Left ventricle myocardium superior (tissue), 1 donor: ENCODE measurements around the gene ZNF121. TPM values are rescaled to one million over a fixed set of nuclear protein-coding genes. Genes with fewer than 3 reads are reported as not detected.
"Not testable (repeated sequence)": the region's sequence is repeated elsewhere in the genome, so short reads cannot be mapped to it uniquely, and the experiment has no call there.

Experiments
- ATAC-seq: fragments of 200-7000 bp; cut with Tn5 transposase; one replicate; pipeline ENCODE4 v1.9.1; 2020; ENCODE audit warnings: mild to moderate bottlenecking, moderate library complexity
- DNase-seq: peaks from one replicate; pipeline ENCODE4 v3.0.0-alpha.2; 2020
- intact Hi-C: fragments of 100-400 bp; cut with micrococcal nuclease; formaldehyde crosslinking; loops from one replicate; pipeline ENCODE4 v1.11.0; 2022
- long read RNA-seq: library from polyadenylated mRNA; unstranded; transcript quantifications from one replicate; pipeline ENCODE4 v2.0.0, GENCODE V29; 2021
- total RNA-seq: library from RNA; stranded (reverse); fragmentation: NEBNext Ultra II Directional; extraction: Animal tissue kit (Norgen Biotek cat#: 25700); gene quantifications from one replicate; pipeline ENCODE4 v1.2.1, GENCODE V29; 2021
- donor health status: DM: no; HTN: yes; CAD: no; lungs with severe emphysema.

ZNF121 gene
- total RNA-seq, result 21.5 TPM
- long read RNA-seq, result 0 reads

GRCh38 chr19:9584073-9584833 lies at the start of gene ZNF121:
Gene ZNF121 (minus strand): TSS chr19:9584504. CDS start chr19:9568097, 16,407 bp downstream.
- intact Hi-C loops, result no loop called here
- ATAC-seq (peak; percentile 97), DNase-seq (peak; percentile 92)

GRCh38 chr19:9627856-9628255 lies 43.6 kb upstream of the ZNF121 start:
- DNase-seq (no peak), ATAC-seq (no peak)
- intact Hi-C loops, result loop anchor here (10.0 kb wide), 2 partner anchors 137 to 167 kb away; partner anchors contain the start of gene ZNF846

- DNase-seq, result no peak
- intact Hi-C loops, result loop anchor here (10.0 kb wide), 2 partner anchors 142 to 172 kb away; partner anchors contain the start of gene ZNF846
- no peak for ATAC-seq
These were observed 38.2 kb upstream of the ZNF121 start for GRCh38 chr19:9622531-9622930.

GRCh38 chr19:9621156-9622037 lies 37.1 kb upstream of the ZNF121 start, which contains the start of gene ZNF561:
Gene ZNF561 (minus strand): TSS chr19:9621232. CDS start chr19:9619456, 1,776 bp downstream.
- intact Hi-C loops, result loop anchor here (10.0 kb wide), 2 partner anchors 143 to 173 kb away; partner anchors contain the start of gene ZNF846
- DNase-seq (peak; percentile 90), ATAC-seq (peak; percentile 95)

- DNase-seq, result no peak
- peak; percentile 69 for ATAC-seq
- intact Hi-C loops, result loop anchor here (10.0 kb wide), 2 partner anchors 144 to 174 kb away; partner anchors contain the start of gene ZNF846
These were observed 36.5 kb upstream of the ZNF121 start for GRCh38 chr19:9620842-9621155.

- ATAC-seq (no peak), DNase-seq (no peak)
- intact Hi-C loops, result no loop called here
These were observed 31.5 kb upstream of the ZNF121 start for GRCh38 chr19:9615844-9616243.

- DNase-seq (no peak), ATAC-seq (no peak)
- intact Hi-C loops, result no loop called here
These were observed 26.3 kb upstream of the ZNF121 start for GRCh38 chr19:9610484-9611113.

GRCh38 chr19:9608912-9609311 lies 24.6 kb upstream of the ZNF121 start:
- intact Hi-C loops, result no loop called here
- ATAC-seq, result no peak

GRCh38 chr19:9597027-9597426 lies 12.7 kb upstream of the ZNF121 start:
- intact Hi-C loops, result no loop called here
- DNase-seq (no peak), ATAC-seq (no peak)

More at GRCh38 chr19:9608912-9609311, 24.6 kb upstream of the ZNF121 start:
- DNase-seq, result no peak

- intact Hi-C loops, result no loop called here
- peak; percentile 24 for ATAC-seq
These were observed 2.5 kb upstream of the ZNF121 start for GRCh38 chr19:9586764-9587163.

GRCh38 chr19:9582081-9582725 lies 2.1 kb downstream of the ZNF121 start:
- ATAC-seq, intact Hi-C loops: not testable (repeated sequence)

More at GRCh38 chr19:9586764-9587163, 2.5 kb upstream of the ZNF121 start:
- peak; percentile 49 for DNase-seq

GRCh38 chr19:9580728-9581127 lies 3.6 kb downstream of the ZNF121 start:
- intact Hi-C loops, result no loop called here
- ATAC-seq, result no peak
- DNase-seq, result no peak

More at GRCh38 chr19:9582081-9582725, 2.1 kb downstream of the ZNF121 start:
- DNase-seq, result not testable (repeated sequence)

- DNase-seq (no peak), ATAC-seq (no peak)
- intact Hi-C loops, result no loop called here
These were observed 14.0 kb downstream of the ZNF121 start for GRCh38 chr19:9570255-9570654.

- intact Hi-C loops, result no loop called here
- no peak for ATAC-seq
- no peak for DNase-seq
These were observed 17.6 kb downstream of the ZNF121 start for GRCh38 chr19:9566729-9567128.

- DNase-seq (no peak), ATAC-seq (no peak)
- intact Hi-C loops, result no loop called here
These were observed 18.2 kb downstream of the ZNF121 start for GRCh38 chr19:9565900-9566705.

- intact Hi-C loops, result no loop called here
- no peak for ATAC-seq
- no peak for DNase-seq
These were observed 31.6 kb downstream of the ZNF121 start for GRCh38 chr19:9552536-9553274.

- ATAC-seq (no peak), DNase-seq (no peak)
- intact Hi-C loops, result no loop called here
These were observed 36.4 kb downstream of the ZNF121 start for GRCh38 chr19:9547870-9548269.
